GM18873 (cell line): ENCODE results near the gene ARGFX.
"Not testable (repeated sequence)": the region's sequence is repeated elsewhere in the genome, so short reads cannot be mapped to it uniquely, and the experiment has no call there.

Source experiments
- ATAC-seq: cut with Tn5 transposase; IDR thresholded peaks from one replicate; pipeline ENCODE4 v1.9.1; 2021; ENCODE audit warnings: mild to moderate bottlenecking, moderate library complexity, moderate number of reproducible peaks; ENCODE audit not compliant: unreplicated experiment, low FRiP score

ARGFX gene

DNA sequence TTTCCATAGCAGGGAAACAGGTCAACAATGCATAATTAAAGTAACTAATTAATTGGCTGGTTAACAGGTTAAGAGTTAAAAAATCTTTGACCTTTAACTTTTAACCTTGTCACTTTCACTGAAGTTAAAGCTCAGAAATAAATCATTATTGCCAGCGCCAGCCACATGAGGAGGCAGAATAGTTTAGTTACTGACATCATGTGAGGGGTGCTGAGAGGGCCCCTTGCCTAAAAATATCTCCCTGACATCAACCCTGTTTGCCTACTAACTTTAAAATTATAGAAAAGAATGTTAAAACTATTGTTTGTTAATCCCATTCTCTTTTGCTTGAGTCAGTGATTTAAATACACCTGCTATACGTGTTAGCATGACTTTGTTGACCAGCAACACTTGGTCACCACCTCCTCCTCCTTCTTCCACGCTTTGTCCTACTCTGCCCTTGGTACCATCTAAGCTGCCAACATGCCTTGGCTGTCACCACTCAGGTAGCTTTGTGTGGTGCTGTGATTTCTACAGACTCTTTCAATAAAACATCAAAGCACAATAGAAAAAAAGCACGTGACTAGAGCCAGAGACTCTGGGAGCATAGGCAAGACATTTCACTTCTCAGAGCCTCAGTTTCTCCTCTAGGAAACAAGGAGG lies 28.1 kb downstream of the ARGFX start:
- ATAC-seq: no peak

DNA sequence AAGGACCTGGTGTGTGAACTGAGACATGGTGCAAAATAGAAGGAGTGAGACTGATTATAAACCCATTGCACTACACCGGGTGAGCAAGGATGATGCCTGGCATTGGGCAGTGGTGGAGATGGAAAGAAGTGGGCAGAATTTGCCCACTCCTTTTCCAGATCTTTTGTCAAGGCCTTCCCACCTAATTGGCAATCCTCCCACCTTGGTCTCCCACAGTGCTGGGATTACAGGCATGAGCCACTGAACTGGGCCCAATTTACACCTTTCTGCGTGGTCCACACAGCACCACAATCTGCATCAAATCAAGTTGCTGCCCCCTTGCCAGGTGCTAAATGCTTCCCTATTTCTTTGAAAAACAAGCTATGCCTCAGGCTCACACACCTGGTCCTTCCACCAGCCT lies 30.8 kb downstream of the ARGFX start:
- ATAC-seq: no peak

DNA sequence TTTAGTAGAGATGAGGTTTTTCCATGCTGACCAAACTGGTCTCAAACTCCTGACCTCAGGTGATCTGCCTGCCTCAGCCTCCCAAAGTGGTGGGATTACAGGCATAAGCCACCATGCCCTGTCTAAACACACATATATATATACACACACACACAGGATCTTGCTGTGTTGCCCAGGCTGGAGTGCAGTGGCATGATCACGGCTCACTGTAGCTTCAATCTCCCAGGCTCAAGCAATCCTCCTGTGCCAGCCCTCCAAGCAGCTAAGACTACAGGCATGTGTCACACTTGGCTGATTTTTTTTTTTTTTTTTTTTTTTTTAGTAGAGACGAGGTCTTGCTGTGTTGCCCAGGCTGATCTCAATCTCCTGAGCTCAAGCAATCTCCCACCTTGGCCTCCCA lies 32.2 kb downstream of the ARGFX start:
- ATAC-seq: not testable (repeated sequence)

DNA sequence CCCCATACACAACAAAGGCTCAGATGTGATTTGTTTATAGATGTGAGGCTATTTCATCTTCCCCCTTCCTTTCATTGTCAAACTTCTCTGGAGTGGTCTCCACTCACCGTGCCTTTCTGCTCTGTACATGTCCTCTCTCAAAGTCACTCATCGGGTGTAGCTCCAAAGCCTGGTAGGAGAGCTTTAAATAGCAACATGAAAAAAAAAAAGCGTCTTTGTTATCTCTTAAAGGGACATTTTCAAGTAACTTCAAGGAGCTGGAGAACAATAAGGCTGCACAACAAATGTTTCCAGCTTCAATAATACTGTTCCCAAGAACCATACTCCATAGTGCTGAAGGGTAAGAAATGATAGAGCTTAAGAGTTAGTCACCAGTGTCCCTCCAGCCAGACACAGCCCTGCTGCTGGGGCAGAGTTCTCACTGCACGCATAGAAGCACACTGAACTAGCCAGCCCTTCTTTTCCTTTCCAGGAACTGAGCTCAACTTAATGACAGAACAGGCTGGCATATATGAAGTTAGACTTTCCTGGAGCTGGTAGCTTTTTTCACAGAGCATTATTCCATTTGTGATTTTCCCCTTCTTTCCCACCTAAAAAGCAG lies 33.6 kb downstream of the ARGFX start:
- ATAC-seq: no peak

DNA sequence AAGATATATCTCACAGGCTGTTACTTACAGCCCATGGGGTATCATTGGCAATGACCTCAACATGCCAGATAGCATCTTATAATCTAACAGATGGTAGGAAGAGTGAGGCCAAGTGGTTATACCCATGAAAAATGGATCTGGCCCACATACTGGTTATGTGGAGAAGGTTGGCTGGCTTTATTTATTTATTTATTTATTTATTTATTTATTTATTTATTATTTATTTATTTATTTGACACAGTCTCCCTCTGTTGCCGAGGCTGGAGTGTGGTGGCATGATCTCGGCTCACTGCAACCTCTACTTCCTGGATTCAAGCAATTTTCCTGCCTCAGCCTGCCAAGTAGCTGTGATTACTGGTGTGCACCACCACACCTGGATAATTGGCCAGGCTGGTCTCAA lies 37.0 kb downstream of the ARGFX start:
- no peak for ATAC-seq

DNA sequence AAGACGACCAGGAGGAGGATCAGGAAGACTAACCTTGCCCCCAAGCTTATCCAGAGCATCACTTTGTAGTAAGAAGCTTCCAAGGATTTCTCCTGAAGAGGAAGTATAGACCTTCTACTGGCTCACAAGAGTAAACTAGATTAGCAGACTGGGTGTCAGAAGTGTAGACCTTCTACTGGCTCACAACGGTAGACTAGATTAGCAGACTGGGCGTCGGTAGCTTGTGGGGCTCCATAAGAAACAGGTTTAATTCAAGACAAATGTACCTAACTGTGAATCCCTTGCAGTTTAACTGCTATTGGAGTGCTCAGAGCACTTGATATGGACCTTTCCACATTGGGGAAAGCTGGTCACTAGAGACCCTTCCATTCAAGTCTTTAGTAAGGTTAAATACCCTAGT lies 38.4 kb downstream of the ARGFX start:
- ATAC-seq: no peak
